ENCODE results near the gene TSSC4. TPM values are rescaled to one million over a fixed set of nuclear protein-coding genes. Genes with fewer than 3 reads are reported as not detected.
A peak's percentile ranks its signal among the peaks of the same experiment; 100 is the strongest.

TSSC4 gene
- total and polyA plus RNA-seq, 9 of the 15 experiments (the other 6 are each of a cell fraction or from before 2014, with no cell fraction given): 0.41 to 54.2 (median 11.0) TPM

GRCh38 chr11:2415601-2416380, 15.2 kb downstream of the TSSC4 start (continued):
- TF ChIP-seq RAD21 (CRISPR knock-in tag; conservative IDR thresholded peaks at IDR 0.05 in 1 of 2, IDR thresholded peaks at IDR 0.05 in 1 of 2): no peak
- TF ChIP-seq E2F6 (IDR thresholded peaks at IDR 0.05; ENCODE audit: borderline replicate concordance in 1 of 2, extremely low read depth in 1 of 2, insufficient read depth in 1 of 2, insufficient read length in 1 of 2, low read depth in 1 of 2, low read length in 1 of 2, poor library complexity in 1 of 2, severe bottlenecking in 1 of 2): peak in 1 of 2 experiments; percentile 43
- TF ChIP-seq ZBTB7A (IDR thresholded peaks at IDR 0.05; ENCODE audit: borderline replicate concordance, control insufficient read depth, low read depth, low read length): peak; percentile 49; the same call in 1 of the 2 replicates
- TF ChIP-seq KHSRP (IDR thresholded peaks at IDR 0.05): no peak
- TF ChIP-seq ZNF134 (CRISPR knock-in tag; conservative IDR thresholded peaks at IDR 0.05): no peak
- TF ChIP-seq, protein P1, sequence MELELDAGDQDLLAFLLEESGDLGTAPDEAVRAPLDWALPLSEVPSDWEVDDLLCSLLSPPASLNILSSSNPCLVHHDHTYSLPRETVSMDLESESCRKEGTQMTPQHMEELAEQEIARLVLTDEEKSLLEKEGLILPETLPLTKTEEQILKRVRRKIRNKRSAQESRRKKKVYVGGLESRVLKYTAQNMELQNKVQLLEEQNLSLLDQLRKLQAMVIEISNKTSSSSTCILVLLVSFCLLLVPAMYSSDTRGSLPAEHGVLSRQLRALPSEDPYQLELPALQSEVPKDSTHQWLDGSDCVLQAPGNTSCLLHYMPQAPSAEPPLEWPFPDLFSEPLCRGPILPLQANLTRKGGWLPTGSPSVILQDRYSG (tag; conservative IDR thresholded peaks at IDR 0.05; ENCODE audit: low read depth): no peak
- TF ChIP-seq HCFC1 (IDR thresholded peaks at IDR 0.05; ENCODE audit: low read depth, low read length): no peak
- 0 out of 2 replicates have a peak, but pooled peaks have one; percentile 63 for TF ChIP-seq ZNF282 (CRISPR knock-in tag; IDR thresholded peaks at IDR 0.05)
- peak; percentile 47; the same call in 1 of the 2 replicates for TF ChIP-seq MAX (CRISPR knock-in tag; IDR thresholded peaks at IDR 0.05)
- no peak for TF ChIP-seq ZBTB34 (CRISPR knock-in tag; IDR thresholded peaks at IDR 0.05)
- TF ChIP-seq SIN3A (IDR thresholded peaks at IDR 0.05; ENCODE audit: borderline replicate concordance in 2 of 2, control insufficient read depth in 1 of 2, low read depth in 2 of 2, low read length in 2 of 2): no peak
- TF ChIP-seq, protein P2, sequence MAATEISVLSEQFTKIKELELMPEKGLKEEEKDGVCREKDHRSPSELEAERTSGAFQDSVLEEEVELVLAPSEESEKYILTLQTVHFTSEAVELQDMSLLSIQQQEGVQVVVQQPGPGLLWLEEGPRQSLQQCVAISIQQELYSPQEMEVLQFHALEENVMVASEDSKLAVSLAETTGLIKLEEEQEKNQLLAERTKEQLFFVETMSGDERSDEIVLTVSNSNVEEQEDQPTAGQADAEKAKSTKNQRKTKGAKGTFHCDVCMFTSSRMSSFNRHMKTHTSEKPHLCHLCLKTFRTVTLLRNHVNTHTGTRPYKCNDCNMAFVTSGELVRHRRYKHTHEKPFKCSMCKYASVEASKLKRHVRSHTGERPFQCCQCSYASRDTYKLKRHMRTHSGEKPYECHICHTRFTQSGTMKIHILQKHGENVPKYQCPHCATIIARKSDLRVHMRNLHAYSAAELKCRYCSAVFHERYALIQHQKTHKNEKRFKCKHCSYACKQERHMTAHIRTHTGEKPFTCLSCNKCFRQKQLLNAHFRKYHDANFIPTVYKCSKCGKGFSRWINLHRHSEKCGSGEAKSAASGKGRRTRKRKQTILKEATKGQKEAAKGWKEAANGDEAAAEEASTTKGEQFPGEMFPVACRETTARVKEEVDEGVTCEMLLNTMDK (IDR thresholded peaks at IDR 0.05; ENCODE audit: borderline replicate concordance, insufficient read depth, low read depth, low read length, poor library complexity, severe bottlenecking): peak; percentile 31
- TF ChIP-seq, protein P3, sequence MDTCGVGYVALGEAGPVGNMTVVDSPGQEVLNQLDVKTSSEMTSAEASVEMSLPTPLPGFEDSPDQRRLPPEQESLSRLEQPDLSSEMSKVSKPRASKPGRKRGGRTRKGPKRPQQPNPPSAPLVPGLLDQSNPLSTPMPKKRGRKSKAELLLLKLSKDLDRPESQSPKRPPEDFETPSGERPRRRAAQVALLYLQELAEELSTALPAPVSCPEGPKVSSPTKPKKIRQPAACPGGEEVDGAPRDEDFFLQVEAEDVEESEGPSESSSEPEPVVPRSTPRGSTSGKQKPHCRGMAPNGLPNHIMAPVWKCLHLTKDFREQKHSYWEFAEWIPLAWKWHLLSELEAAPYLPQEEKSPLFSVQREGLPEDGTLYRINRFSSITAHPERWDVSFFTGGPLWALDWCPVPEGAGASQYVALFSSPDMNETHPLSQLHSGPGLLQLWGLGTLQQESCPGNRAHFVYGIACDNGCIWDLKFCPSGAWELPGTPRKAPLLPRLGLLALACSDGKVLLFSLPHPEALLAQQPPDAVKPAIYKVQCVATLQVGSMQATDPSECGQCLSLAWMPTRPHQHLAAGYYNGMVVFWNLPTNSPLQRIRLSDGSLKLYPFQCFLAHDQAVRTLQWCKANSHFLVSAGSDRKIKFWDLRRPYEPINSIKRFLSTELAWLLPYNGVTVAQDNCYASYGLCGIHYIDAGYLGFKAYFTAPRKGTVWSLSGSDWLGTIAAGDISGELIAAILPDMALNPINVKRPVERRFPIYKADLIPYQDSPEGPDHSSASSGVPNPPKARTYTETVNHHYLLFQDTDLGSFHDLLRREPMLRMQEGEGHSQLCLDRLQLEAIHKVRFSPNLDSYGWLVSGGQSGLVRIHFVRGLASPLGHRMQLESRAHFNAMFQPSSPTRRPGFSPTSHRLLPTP (IDR thresholded peaks at IDR 0.05; ENCODE audit: borderline replicate concordance, extremely low read depth, insufficient read length): no peak
- no peak for TF ChIP-seq ETS2 (tag; IDR thresholded peaks at IDR 0.05; ENCODE audit: borderline replicate concordance, poor library complexity, severe bottlenecking)

All from K562 (cell line).